HG03442 (cell line): ENCODE measurements around the gene SEL1L3.

Experiments used
- ATAC-seq: cut with Tn5 transposase; IDR thresholded peaks from one replicate; pipeline ENCODE4 v1.9.1; 2021; ENCODE audit warnings: mild to moderate bottlenecking, moderate library complexity; ENCODE audit not compliant: unreplicated experiment

SEL1L3 gene

GRCh38 chr4:25857403-25857802 lies 5.4 kb downstream of the SEL1L3 start:
- no peak for ATAC-seq

- no peak for ATAC-seq
These were observed 6.0 kb downstream of the SEL1L3 start for GRCh38 chr4:25856756-25857155.

- ATAC-seq: no peak
These were observed 10.7 kb downstream of the SEL1L3 start for GRCh38 chr4:25852103-25852502.

- ATAC-seq: no peak
These were observed 15.5 kb downstream of the SEL1L3 start for GRCh38 chr4:25847329-25847728.

GRCh38 chr4:25845841-25846653 lies 16.7 kb downstream of the SEL1L3 start:
- no peak for ATAC-seq

GRCh38 chr4:25844961-25845712 lies 17.7 kb downstream of the SEL1L3 start:
- no peak for ATAC-seq

GRCh38 chr4:25843340-25844097 lies 19.3 kb downstream of the SEL1L3 start:
- no peak for ATAC-seq

- peak; percentile 56 for ATAC-seq
These were observed 20.5 kb downstream of the SEL1L3 start for GRCh38 chr4:25842229-25842845.

- no peak for ATAC-seq
These were observed 23.1 kb downstream of the SEL1L3 start for GRCh38 chr4:25839687-25840086.

- ATAC-seq: no peak
These were observed 23.6 kb downstream of the SEL1L3 start for GRCh38 chr4:25839233-25839632.

- ATAC-seq: no peak
These were observed 24.3 kb downstream of the SEL1L3 start for GRCh38 chr4:25838526-25838925.

GRCh38 chr4:25837107-25837506 lies 25.7 kb downstream of the SEL1L3 start:
- ATAC-seq: no peak

GRCh38 chr4:25835384-25835783 lies 27.4 kb downstream of the SEL1L3 start:
- no peak for ATAC-seq

GRCh38 chr4:25834411-25835107 lies 28.2 kb downstream of the SEL1L3 start:
- ATAC-seq: no peak

- no peak for ATAC-seq
These were observed 32.2 kb downstream of the SEL1L3 start for GRCh38 chr4:25830548-25830947.

- ATAC-seq: no peak
These were observed 34.9 kb downstream of the SEL1L3 start for GRCh38 chr4:25827897-25828296.

- ATAC-seq: no peak
These were observed 35.4 kb downstream of the SEL1L3 start for GRCh38 chr4:25827373-25827772.

- ATAC-seq: no peak
These were observed 36.6 kb downstream of the SEL1L3 start for GRCh38 chr4:25826074-25826752.

- no peak for ATAC-seq
These were observed 39.2 kb downstream of the SEL1L3 start for GRCh38 chr4:25823632-25824031.

GRCh38 chr4:25821899-25822298 lies 40.9 kb downstream of the SEL1L3 start:
- no peak for ATAC-seq
